GM19452 (cell line): ENCODE results near the gene PIP5K1C.
"Not testable (repeated sequence)": the region's sequence is repeated elsewhere in the genome, so short reads cannot be mapped to it uniquely, and the experiment has no call there.

ENCODE experiments used
- ATAC-seq: cut with Tn5 transposase; IDR thresholded peaks from one replicate; pipeline ENCODE4 v1.9.1; 2021; ENCODE audit not compliant: unreplicated experiment

The PIP5K1C gene

DNA sequence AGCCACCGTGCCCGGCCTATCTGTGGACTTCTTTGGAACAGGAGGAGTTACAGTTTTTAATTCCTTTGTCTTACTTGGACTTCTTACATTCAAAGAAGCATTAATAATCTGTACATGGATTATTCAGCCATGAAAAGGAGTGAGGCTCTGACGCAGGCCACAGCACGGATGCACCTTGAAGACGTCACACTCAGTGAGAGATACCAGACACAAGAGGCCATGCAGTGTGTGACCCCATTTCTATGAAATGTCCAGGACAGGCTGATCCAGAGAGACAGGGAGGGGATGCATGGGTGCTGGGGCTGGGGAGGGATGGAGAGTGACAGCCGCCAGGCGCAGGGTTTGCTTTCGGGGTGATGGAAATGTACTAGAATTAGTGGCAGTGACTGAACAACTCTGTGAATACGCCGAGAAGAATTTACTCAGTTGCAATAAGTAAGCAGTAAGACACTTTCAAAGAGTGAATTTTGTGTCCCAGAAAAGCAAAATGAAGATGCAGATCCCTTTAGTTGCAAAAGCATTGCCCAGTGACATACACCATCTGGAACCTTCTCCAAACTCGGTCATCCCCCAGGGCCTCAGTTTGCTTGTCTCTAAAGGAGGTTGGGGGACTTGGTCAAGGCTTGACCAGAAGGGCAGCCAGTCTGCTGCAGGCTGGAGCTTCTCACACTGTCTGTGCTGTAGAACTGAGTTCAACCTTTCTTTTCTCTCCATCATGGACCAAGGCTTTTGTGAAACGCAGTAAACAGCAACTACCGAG, 25.3 kb downstream of the PIP5K1C start:
- ATAC-seq, result no peak

DNA sequence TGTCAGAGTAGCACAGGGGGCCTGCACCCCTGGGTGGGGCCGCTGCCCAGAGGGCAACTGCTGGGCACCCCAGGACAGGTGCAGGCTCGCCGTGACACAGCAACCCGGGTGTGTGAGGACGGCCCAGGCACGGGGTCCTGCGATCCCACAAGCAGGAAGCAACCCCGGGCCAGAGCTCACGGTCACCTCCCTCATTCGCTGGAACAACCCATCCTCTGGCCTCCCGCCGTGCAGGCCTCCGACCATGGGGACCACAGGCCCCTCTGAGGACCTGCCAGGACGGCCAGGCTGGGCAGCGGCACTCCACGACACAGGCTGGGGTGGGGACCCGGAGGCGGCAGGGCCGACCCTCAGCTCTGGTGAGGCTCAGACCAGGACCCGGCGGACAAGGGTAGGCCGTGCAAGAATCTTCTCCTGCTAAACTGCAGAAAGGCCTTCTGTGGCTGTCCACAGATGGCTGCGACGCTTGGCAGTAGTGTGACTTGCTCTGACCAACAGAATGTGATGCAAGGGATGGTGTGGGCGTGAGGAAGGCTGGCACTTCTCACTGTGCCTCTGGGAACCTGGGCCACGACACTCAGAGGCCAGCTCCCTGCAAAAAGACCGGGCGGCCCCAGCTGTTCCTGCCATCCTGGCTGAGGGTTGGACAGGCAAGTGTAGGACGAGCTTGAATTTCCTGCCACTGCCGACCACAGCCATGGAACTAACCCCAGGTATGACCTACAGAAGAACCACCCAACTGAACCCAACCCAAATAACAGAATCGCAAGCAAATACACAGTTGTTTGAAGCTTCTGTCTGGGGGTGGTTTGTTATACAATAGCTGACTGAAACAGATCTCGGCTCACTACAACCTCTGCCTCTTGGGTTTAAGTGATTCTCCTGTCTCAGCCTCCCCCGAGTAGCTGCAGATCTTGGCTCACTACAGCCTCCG, 26.5 kb downstream of the PIP5K1C start:
- no peak for ATAC-seq

DNA sequence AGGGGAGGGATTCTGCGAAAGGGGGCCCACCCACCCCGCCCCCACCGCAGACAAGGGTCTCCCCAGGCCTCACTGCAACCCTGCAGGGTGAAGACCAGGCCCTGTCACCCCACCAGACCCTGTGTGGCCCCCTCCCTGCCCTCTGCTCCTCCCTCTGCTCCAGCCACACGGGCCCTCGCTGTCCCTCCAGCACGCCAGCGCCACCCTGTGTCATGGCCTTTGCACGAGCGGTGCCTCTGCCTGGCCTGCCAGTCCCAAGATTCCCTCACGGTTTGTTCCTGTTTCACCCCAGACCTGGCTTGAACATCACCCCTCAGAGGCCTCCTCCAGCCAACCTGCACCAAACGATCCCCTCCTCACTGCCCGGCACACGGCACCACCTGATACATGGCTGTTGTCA, 27.3 kb downstream of the PIP5K1C start:
- no peak for ATAC-seq

DNA sequence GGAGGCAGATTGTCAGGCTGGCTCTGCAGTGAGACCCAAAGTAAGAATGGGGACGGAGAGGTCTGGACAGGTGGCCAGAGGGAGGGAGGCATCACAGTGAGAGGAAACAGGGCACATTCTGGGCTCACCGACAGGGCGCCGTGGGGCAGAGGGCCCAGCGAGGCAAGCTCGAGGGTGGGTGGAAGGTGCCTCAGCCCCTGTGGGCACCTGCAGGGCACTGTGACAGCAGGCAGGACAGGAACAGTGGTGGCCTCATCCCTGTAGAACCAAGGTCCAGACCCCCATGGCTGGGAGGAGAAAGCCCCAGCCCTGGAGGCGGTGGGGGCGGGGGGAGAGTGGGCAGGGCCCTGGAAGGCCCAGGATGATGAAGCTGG, 27.7 kb downstream of the PIP5K1C start:
- no peak for ATAC-seq

DNA sequence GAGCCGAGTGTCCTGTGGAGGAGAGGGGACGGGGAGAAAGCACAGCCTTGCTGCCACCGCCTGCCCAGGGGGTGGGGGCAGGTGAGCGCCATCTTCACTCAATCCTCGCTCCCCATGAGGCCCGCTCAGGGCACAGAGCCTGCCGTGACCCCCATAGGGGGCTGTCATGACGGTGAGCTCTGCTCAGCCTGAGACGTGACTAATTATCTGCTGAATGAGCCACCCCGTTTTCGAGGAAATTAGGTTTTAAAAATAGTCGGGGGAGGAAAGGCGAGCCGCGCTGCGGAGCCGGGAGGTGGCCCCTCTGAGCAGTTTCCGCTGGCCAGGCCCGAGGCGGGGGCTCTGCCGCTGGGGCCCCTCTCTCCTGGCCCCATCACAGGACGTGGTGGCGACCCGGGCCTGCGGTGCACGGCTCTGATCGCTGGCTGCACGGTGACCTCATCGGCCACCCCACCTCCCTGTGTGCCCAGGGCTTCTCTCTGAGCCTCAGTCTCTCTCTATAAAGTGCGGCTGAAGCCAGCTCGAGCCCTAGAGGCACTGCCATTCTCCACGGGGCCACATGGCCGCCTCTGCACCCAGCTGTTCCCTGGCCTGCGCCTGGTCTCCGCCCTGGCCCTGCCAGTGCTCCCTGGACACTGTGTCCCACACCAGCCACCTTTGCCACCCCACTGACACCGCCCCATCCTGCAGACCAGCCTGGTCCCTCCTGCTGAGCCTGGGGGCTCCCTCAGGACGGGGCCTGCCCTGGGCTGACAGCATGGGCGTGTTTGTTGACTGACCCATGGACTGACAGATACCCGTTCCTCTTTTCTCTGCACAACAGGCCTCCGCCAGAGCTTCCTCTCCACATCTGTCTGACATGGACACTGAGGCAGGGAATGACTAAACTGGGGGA, 28.3 kb downstream of the PIP5K1C start:
- ATAC-seq, result no peak

DNA sequence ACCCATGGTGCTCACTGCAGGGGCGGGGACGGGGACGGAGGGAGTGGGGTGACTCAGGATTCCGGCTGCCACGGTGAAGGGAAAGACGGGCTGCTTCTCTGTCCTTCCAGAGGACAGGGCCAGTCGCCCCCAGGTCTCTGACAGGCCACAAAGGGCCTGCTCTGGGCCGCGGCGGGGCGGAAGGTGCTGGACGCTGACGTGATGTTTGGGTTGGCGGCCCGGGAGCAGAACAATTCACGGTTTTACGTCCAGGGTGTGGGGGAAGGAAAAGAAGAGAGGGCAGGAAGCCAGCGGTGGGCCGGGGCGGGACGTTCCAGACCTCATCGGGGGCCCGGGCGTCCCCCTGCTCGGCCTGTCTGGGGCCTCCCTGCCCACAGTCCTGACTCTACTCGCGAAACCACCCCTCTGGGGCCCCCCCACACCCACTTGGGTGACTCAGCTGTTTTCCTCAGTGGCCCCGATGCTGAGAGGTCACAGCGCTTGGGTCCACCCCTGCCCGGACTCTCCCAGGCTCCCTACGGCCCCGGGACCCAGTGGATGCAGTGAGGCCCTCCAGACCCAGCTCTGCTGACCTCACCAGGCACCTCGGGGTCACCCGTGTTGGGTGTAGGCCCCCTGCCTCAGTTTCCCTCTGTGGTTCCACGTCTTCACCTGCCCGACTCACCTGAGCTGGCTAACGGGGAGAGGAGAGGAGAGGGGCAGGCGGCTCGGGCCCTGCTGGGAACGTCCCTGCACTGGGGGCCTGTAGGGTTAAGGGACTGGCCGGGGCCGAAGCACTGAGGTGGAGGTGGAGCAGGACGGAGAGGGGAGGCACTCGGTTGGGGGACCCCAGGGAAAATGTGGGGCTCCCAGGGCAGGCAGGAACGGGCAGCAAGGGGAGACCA, 29.2 kb downstream of the PIP5K1C start:
- no peak for ATAC-seq

DNA sequence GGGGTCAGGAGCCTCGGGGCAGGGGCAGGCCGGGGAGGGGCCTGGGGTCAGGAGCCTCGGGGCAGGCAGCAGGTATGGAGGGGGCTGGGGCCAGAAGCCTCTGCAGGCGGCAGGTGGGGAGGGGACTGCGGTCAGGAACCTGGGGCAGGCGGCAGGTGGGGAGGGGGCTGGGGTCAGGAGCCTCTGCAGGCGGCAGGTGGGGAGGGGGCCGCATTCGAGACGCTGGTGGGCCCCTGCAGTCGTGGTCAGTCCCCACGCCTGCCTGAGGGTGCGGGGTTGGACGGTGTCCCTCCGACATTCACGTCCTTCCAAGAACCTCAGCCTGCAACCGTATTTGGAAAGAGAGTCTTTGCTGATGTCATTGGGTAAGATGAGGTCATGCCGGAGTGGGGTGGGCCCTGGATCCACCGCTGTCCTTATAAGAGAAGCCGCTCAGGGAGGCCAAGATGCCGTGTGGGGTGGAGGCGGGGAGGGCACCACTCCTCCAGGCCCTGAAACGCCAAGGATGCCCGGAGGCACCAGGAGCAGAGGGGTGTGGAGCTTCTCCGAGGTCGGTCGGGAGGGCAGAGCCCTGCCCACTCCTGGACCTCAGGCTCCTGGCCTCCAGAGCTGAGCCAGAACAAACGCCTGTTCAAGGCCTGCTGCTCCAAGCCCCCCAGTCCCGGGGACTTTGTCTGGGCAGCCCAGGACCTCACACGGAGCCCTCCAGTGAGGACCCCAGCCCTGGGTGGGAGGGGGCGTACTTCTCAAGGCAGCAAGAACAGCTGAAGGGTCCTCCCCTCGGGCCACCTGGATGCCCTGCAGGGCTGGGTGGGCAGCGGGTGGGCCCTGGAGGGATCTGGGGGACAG, 30.1 kb downstream of the PIP5K1C start:
- no peak for ATAC-seq

DNA sequence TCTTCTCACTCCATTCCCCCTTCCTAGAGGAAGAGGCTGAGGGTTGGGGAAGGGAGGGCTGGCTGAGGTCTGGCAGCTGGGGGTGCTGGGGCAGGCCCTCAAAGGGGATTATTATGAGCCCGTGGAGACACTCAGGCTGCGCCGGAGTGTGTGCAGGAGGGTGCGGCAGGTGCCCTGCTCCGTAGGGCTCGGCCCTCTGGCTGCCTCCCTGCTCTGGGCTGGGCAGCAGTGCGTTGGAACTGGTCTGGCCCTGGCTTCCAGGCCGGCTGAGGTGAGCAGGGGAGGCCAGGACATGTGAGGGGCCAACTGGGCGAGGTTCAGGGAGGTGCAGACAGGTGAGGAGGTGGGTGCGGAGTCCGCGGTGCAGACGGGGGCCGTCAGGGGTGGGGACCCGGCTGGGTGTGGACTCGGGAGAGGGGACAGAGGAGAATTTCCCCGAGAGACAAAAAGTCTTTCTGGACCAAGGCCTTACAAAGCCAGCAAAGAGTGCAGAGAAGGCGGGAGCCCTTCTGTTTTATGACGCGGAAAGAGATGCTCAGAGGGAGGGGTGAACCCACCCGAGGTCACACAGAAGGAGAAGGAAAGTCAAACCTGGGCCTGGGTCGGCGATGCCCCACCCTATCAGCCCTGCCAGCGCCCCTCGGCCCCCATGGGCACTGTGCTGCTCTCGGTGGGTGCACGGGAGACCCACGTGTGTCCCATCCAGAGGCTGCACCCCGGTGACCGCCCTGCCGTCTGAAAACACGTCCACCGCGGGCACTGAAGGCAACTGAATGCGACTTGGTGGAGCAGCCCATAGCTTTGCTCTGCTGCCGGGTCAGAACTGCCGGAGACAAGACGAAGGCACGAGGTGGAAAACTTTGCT, 31.0 kb downstream of the PIP5K1C start:
- ATAC-seq, result no peak

DNA sequence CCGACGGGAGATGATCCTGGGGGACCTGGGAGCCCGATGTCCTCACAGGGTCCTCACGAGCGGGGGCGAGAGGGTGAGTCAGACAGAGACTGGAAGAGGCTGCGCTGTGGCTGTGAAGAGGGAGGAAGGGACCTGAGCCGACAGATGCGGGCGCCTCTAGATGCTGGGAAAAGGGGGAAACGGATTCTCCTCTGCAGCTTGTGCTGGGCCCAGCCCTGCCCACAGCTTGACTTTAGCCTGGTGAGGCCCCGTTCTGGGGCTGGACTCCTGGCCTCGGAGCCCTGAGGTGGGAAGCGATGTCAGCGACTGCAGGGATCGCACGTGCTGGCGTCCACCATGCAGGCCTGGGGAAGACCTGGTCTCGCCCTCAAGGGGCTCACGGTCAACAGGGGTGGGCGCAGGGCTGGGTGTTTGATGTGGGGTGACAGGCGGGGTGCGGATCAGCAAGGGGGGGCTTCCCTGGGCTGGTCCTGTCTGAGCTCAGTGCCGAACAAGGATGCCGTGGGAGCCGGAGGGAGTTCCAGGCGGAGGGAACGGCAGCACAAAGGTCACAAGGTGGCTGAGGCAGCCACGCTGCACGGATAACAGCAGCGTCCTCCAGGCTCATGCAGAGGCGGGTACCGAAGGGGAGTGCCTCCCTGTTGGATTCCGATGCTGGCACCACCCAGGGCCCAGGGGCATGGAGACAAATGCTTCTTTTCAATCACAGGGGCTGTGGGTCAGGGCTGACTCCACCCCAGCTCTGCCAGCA, 31.8 kb downstream of the PIP5K1C start:
- no peak for ATAC-seq

DNA sequence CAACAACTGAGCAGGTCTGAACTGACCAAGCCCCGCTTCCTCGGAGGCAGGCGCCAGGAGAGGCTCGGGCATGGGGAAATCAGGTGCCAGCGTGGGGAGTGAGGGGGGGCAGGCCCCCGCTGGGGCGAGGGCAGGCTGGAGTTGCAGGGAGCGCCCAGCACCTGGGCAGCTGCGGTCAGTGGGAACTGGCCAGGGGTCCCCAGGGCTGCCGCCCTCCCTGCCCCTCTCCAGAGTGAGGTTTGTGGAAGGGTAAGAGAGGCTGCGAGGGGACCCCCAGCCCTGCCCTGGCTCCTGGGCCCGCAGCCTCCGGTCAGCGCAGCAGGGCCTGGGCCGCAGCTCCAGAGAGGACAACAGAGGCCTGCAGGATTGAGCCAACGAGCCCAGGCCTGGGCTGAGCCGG, 32.5 kb downstream of the PIP5K1C start:
- ATAC-seq, result no peak

DNA sequence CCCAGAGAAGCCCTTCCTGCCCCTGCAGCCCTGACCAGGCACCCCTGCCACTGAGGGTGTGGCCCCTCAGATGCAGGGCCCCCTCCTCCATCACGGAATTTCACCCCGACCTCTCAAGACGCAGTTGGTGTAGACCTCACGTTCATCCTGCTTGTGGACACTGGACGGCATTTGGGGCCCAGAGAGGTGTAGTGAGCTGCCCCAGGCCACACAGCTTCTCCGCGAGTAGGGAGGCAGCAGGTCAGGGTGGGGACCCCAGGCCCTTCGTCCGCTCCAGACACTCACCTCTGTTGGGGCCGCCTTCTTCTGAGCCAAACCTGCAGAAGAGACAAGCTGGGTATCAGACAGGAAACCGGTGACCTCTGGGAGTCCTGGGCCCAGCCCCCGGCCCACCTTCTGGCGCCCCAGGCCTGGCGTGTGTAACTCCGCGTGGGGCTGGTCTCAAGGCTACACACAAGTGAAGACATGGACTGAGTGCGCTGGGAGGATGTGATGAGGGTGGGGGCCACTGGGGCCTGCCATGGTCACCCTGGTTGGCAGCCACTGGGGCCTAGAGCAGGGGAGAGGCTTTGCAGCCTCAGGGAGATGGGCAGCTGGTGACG, 33.1 kb downstream of the PIP5K1C start:
- no peak for ATAC-seq

DNA sequence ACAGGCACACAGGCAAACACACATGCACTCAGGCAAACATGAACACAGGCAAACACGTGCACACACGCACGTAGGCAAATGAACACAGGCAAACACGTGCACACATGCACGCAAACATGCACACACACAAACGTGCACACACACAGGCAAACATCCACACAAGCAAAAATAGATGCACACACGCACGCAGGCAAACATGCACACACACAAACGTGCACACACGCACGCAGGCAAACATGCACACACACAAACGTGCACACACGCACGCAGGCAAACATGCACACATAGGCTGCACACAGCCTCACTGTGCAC, 33.8 kb downstream of the PIP5K1C start:
- not testable (repeated sequence) for ATAC-seq

DNA sequence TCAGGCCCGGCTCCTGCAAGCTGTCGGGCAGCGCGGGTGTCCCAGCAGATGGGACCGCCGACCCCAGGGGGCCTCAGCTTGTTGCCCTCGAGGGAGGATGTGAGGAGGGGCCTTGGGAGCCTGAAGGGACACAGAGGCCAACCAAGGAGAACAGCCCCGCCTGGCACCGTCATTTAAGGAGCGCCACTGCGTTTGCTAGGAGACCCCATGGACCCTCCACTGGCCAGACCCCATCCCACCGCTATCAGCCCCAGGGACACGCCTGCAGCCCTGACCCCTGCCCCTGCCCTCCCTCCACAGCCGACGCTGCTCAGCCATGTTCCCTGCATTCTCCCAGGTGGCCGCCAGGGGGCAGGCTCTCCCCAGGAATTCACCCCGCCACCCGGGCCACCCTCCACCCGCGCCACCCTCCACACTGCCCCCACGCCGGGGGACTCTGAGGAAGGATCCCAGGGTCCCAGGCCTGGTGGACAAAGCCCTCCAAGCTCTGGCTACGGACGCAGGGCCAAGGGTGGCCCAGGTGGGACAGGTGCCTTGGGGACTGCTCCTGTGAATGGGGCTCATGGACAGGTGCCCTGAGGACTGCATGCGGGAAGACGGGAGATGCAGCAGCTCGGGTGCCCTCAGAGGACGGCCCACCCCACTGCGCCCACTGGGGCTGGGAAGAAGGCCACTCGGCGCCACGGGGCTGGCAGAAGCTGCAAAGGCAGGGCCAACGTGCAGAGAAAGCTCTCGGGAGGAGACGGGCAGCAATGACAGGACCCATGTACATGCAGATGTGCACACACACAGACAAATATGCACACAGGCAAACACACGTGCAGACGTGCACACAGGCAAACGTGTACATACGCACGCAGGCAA, 34.4 kb downstream of the PIP5K1C start:
- no peak for ATAC-seq

DNA sequence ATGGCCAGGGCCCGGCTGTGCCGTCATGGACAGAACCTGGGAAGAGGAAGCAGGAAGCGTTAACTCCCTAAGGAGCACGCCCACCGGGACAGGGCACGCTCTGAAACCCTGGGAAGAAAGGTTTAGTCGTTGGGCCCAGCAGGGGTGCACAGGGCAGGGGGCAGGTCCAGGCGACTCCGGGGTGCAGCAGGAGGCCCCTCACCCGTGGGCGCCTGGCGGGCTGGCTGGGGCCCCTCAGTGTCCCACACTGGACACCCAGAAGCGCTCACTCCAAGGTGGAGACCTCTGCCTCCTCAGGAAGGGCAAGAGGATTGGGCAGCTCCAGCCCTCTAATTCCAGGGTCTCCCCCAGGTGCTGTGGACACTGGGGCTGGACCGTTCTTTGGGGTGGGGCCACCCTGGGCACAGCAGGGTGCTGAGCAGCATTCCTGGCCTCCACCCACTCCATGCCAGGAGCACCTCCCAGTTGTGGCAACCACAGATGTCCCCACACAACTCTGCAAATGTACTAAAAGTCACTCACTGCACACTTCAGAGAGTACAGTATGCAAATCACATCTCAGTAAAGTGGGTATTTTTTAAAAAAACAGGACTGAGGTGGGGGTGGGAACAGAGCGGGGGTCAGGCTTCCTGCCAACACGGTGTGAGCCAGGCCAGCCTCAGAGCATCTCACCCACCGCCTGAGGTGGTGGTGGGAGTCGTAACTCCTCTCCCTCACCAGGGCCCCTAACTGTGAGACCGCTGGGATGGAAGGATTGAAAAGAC, 35.2 kb downstream of the PIP5K1C start:
- ATAC-seq, result no peak

DNA sequence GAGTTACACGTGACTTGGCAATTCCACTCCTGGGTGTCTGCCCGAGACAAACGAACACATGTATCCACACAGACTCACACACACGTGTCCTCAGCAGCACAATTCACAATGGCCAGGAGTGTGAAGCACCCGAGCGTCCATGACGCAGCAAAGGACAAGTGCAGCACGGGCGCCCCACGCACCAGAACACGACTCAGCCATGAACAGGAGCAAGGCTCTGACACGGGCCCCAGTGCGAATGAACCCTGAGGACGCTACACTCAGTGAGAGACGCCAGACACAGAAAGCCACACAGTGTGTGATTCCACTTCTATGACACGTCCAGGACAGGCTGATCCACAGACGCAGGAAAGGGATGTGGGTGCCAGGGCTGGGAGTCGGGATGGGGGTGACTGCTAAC, 36.4 kb downstream of the PIP5K1C start:
- no peak for ATAC-seq
